BJ (cell line): ENCODE measurements around the gene TAOK2. TPM values are rescaled to one million over a fixed set of nuclear protein-coding genes. Genes with fewer than 3 reads are reported as not detected.
A peak's percentile ranks its signal among the peaks of the same experiment; 100 is the strongest.

Source experiments
- CTCF ChIA-PET: fragments of 350-600 bp; formaldehyde crosslinking; extraction: SDS; loops from one replicate; lab custom pipeline; 2021; ENCODE audit warnings: antibody characterized with exemption, inconsistent platforms; lab: Yijun Ruan, JAX
- POLR2A ChIA-PET: fragments of 300-600 bp; sonication (Branson Sonifier 250); formaldehyde crosslinking; extraction: SDS; loops from one replicate; lab custom pipeline; 2021; ENCODE audit warnings: antibody characterized with exemption; lab: Charles Lee
- DNase-seq: peaks from one replicate; pipeline ENCODE4 v3.0.0-alpha.2; 2011; ENCODE audit warnings: low read depth
- H3K27me3 ChIP-seq: 2 replicates; pipeline ENCODE4 v1.6.0; 2011; ENCODE audit warnings: low read length; ENCODE audit not compliant: control insufficient read depth, insufficient read depth
- H3K36me3 ChIP-seq: 2 replicates; pipeline ENCODE4 v1.5.1; 2011; ENCODE audit warnings: low read length; ENCODE audit not compliant: control insufficient read depth, insufficient read depth
- H3K4me3 ChIP-seq: 2 replicates; pipeline ENCODE4 v1.5.1; 2011; ENCODE audit warnings: low read depth, mild to moderate bottlenecking, control low read depth, low read length
- polyA plus RNA-seq: library from polyadenylated mRNA; depleted of rRNA; stranded (reverse); fragments of >200 nt; gene quantifications from 2 replicates; pipeline ENCODE4 v1.2.3, GENCODE V29; 2011
- TF ChIP-seq, protein P1 (sequence below): IDR thresholded peaks from 2 replicates; pipeline ENCODE4 v1.5.1; 2011; ENCODE audit warnings: low read depth, mild to moderate bottlenecking, control low read depth, inconsistent platforms, low read length, moderate library complexity; ENCODE audit not compliant: insufficient read depth

The TAOK2 gene
- polyA plus RNA-seq, 1 experiment: 24.3 TPM

DNA sequence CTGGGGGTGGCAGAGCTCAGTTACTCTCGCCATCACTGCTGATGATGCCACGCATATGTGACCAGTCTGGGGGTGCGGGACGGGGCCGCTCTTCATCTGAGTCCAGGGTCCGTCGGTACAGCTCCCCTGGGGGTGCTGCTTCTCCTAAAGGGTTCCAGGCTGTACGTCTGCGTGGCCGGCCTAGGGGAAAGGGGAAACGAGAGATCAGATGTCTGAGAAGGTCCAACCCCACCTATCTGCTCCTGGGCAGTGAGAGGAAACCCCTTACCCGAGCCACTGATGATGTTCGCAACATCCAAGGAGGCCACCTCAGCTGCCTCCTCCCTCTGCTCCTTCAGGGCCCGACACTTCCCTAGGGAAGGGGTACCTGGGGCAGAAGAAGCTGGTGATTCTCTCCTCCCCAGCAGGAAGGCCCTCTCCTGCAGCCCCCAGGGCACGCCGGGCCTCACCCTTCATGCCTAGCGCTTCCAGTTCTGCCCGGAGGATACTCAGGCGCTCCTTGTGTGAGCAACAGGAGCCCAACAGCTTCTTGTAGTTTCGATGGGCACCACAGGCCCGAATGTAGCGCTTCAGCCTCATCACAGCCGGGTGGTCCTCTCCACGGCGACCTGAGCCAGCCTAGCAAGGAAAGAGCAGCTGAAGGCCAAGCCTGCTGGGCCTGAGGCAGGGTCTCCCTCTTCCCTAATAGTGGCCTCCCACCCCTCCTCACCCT lies 19.7 kb downstream of the TAOK2 start:
- ChIA-PET POLR2A (no interaction called here), CTCF (interaction anchor here (0.6 to 0.8 kb wide), 2 partner anchors 17 to 282 kb away, joined by 3 read pairs; no protein-coding TSS in a partner anchor)
- Histone ChIP-seq H3K4me3 (no peak overlapping the region), H3K36me3 (peaks cover 35% of the 10 kb centered on the region), H3K27me3 (no peaks in the 10 kb centered on the region)
- TF ChIP-seq, protein P1, sequence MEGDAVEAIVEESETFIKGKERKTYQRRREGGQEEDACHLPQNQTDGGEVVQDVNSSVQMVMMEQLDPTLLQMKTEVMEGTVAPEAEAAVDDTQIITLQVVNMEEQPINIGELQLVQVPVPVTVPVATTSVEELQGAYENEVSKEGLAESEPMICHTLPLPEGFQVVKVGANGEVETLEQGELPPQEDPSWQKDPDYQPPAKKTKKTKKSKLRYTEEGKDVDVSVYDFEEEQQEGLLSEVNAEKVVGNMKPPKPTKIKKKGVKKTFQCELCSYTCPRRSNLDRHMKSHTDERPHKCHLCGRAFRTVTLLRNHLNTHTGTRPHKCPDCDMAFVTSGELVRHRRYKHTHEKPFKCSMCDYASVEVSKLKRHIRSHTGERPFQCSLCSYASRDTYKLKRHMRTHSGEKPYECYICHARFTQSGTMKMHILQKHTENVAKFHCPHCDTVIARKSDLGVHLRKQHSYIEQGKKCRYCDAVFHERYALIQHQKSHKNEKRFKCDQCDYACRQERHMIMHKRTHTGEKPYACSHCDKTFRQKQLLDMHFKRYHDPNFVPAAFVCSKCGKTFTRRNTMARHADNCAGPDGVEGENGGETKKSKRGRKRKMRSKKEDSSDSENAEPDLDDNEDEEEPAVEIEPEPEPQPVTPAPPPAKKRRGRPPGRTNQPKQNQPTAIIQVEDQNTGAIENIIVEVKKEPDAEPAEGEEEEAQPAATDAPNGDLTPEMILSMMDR: no peak
- DNase-seq: no peak

DNA sequence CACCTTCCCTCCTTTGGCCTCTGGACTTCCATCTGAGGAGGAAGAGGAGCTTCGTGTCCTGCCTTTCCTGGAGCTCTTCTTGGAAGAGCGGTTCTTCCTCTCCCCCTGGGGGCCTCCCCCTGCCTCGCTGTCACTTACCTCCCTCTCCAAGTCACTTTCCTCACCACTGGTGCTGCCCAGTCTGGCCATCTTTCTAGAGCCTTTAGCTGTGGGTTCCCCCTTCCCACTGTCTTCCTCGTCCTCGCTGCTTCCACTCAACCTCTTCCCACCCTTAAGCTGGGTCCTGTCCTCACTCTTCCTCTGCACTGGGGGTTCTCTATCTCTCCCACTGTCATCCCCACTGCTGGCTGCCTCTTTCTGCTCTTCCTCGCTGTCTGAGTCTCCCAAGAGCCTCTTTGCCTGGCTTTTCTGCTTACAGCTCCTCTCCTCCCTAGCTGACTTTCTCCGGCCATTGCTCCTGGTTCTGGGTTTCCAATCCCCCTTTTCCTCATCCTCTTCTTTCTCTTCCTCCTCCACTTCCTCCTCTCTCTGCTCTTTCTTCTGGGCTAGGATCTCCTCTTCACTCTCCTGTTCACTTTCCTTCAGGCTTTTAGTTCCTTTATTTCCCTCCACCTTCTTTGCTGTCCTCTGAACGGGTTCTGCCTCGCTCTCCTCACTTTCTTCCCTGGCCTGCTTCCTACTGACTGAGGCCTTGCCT lies 20.4 kb downstream of the TAOK2 start:
- no peak overlapping the region for H3K4me3 ChIP-seq
- POLR2A ChIA-PET: no interaction called here
- DNase-seq: no peak
- TF ChIP-seq, protein P1: no peak
- CTCF ChIA-PET: interaction anchor here (0.6 to 0.8 kb wide), 2 partner anchors 18 to 282 kb away, joined by 3 read pairs; no protein-coding TSS in a partner anchor
- peaks cover 28% of the 10 kb centered on the region for H3K36me3 ChIP-seq
- H3K27me3 ChIP-seq: no peaks in the 10 kb centered on the region

DNA sequence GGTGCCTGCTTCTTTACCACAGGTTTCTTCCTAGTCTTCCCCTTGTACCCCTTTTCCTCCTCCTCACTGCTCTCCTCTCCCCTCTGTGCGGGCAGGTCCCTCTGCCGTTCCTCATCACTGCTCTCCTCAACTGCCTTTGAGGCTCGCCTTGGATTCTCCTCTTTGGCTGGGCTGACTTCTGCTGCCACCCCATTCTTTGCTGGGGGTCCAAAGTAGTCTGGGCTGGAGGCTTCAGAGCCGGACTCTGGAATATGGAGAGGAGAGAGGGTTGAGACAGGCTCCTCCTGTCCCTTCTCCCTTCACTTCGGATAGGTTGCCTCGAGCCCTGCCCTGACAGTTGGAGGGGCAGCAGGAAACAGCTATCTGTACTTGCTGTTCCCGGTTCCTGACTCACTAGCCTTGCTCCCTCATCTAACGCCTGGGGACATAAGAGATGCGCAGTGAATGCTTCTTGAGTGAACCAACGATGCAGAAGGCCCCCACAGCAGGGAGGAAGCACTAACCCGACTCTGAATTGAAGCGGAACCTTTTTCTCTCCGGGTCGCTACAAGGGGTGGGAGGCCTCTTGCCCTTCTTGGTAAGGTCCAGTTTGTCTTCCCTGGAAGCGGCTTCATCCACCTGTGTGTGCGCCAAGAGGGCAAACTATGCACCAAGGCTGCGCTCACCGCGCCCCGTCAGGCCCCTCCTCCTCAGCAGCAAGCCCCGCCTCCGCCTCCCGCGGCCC lies 21.1 kb downstream of the TAOK2 start:
- peak; percentile 35 for DNase-seq
- TF ChIP-seq, protein P1: no peak
- H3K36me3 ChIP-seq: peaks cover 25% of the 10 kb centered on the region
- ChIA-PET POLR2A (interaction anchor here (0.6 kb wide), 1 partner anchor 71 kb away, joined by 3 read pairs; the partner anchor contains the start of gene ALDOA), CTCF (interaction anchor here (1.0 kb wide), 1 partner anchor 51 kb away, joined by 3 read pairs; no protein-coding TSS in a partner anchor)
- H3K4me3 ChIP-seq: peak overlapping the region; percentile 90
- no peaks in the 10 kb centered on the region for H3K27me3 ChIP-seq

DNA sequence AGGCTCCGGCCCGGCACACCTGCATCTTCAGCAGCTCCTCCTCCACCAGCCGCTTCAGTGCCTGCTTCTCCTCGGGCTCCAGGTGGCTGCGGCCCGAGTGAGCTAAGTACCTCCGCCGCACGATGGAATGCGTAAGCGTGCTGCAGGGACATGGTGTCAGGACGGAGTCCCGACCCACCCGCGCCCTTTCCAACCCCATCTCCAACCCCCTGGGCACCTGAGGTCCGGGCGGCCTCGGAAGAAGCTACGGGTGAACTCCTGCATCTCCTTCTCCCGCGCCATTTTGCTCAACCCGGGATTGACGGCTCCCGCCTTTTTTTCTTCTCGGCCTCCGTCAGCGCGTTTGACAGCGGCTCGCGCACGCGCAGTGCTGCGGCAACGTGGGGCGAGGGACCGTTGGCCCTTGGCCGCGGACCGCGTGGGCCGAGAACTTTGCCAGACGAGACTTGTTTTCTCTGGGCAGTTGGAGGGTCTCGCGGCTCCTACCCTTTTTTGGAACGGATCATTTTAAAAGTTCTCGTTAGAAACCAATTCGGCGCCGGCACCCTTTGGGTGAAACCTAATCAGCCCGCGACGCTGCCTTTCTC lies 21.7 kb downstream of the TAOK2 start, which contains the start of gene HIRIP3:
Gene HIRIP3, minus strand, starts transcription at position 294 of the 587 bp plus-strand sequence. Its CDS starts 12 bp downstream, at position 282.
- peak within 1 kb of the TSS; percentile 90 for H3K4me3 ChIP-seq
- ChIA-PET CTCF (interaction anchor here (1.0 to 1.4 kb wide), 3 partner anchors 52 to 295 kb away, joined by 3 read pairs; partner anchors contain the start of gene PAGR1), POLR2A (interaction anchor here (0.6 kb wide), 1 partner anchor 70 kb away, joined by 3 read pairs; the partner anchor contains the start of gene ALDOA)
- no peak for DNase-seq
- no peaks in the 10 kb centered on the region for H3K27me3 ChIP-seq
- TF ChIP-seq, protein P1: no peak
- H3K36me3 ChIP-seq: peaks cover 25% of the 10 kb centered on the region
